RWPE1 (cell line): ENCODE results near the gene TMPRSS6.
"Not testable (repeated sequence)": the region's sequence is repeated elsewhere in the genome, so short reads cannot be mapped to it uniquely, and the experiment has no call there.

ENCODE experiments used
- CTCF ChIA-PET: fragments of 350-600 bp; sonication (Branson Sonifier 250); formaldehyde crosslinking; extraction: SDS; loops from one replicate; lab custom pipeline; 2021; lab: Yijun Ruan, JAX
- POLR2A ChIA-PET: fragments of 400-600 bp; formaldehyde crosslinking; extraction: SDS; loops from one replicate; lab custom pipeline; 2020; ENCODE audit warnings: antibody characterized with exemption; ENCODE audit not compliant: low non-redundant PET; lab: Yijun Ruan, JAX
- DNase-seq: peaks from one replicate; pipeline ENCODE4 v3.0.0; 2012; ENCODE audit warnings: low spot score
- H3K27ac ChIP-seq: fragments of 450-650 bp; 2 replicates; pipeline ENCODE4 v1.5.1; 2017
- CTCF ChIP-seq: fragments of 450-650 bp; conservative IDR thresholded peaks from 2 replicates; pipeline ENCODE4 v1.5.1; 2017; ENCODE audit warnings: low read depth, mild to moderate bottlenecking

Gene TMPRSS6

GRCh38 chr22:37074537-37074936, 35.0 kb downstream of the TMPRSS6 start:
- no peak for DNase-seq
- no peak for TF ChIP-seq CTCF
- no peak overlapping the region for H3K27ac ChIP-seq
- POLR2A ChIA-PET = no interaction called here
- CTCF ChIA-PET = no interaction called here

- no peak overlapping the region for H3K27ac ChIP-seq
- CTCF ChIA-PET = no interaction called here
- POLR2A ChIA-PET = no interaction called here
- no peak for TF ChIP-seq CTCF
- DNase-seq = no peak
These were observed 36.8 kb downstream of the TMPRSS6 start for GRCh38 chr22:37072673-37073072.

GRCh38 chr22:37071850-37072592, 37.5 kb downstream of the TMPRSS6 start:
- CTCF ChIA-PET, H3K27ac ChIP-seq, DNase-seq, POLR2A ChIA-PET: not testable (repeated sequence)

- ChIA-PET CTCF (no interaction called here), POLR2A (no interaction called here)
- TF ChIP-seq CTCF = no peak
- DNase-seq = no peak
- H3K27ac ChIP-seq = no peak overlapping the region
These were observed 38.8 kb downstream of the TMPRSS6 start for GRCh38 chr22:37070744-37071143.

GRCh38 chr22:37070334-37070733, 39.2 kb downstream of the TMPRSS6 start:
- no peak overlapping the region for H3K27ac ChIP-seq
- DNase-seq = no peak
- TF ChIP-seq CTCF = no peak
- ChIA-PET CTCF (no interaction called here), POLR2A (no interaction called here)

- no peak for TF ChIP-seq CTCF
- ChIA-PET CTCF (no interaction called here), POLR2A (no interaction called here)
- no peak overlapping the region for H3K27ac ChIP-seq
- no peak for DNase-seq
These were observed 39.8 kb downstream of the TMPRSS6 start for GRCh38 chr22:37069719-37070118.

- DNase-seq = no peak
- POLR2A ChIA-PET = no interaction called here
- CTCF ChIA-PET = no interaction called here
- no peak overlapping the region for H3K27ac ChIP-seq
- TF ChIP-seq CTCF = no peak
These were observed 40.2 kb downstream of the TMPRSS6 start for GRCh38 chr22:37069319-37069718.
